Fibroblast of villous mesenchyme (primary cell): ENCODE measurements around the gene KIZ. TPM values are rescaled to one million over a fixed set of nuclear protein-coding genes. Genes with fewer than 3 reads are reported as not detected.

Source experiments
- DNase-seq: peaks from one replicate; pipeline ENCODE4 v3.0.0-alpha.2; 2010; ENCODE audit warnings: low read depth
- H3K4me3 ChIP-seq: 2 replicates; pipeline ENCODE4 v1.5.1; 2011; ENCODE audit warnings: low read depth, mild to moderate bottlenecking, low read length
- CTCF ChIP-seq: IDR thresholded peaks from 2 replicates; pipeline ENCODE4 v1.5.1; 2012; ENCODE audit warnings: low read depth, mild to moderate bottlenecking, low read length; ENCODE audit not compliant: insufficient read depth
- total RNA-seq: library from RNA; depleted of rRNA; stranded (reverse); fragments of >200 nt; gene quantifications from 2 replicates; pipeline ENCODE4 v1.2.3, GENCODE V29; 2012

Gene KIZ
- total RNA-seq, result 15.5 TPM in 2 replicates

- DNase-seq, result peak; percentile 96
- peak within 1 kb of the TSS; percentile 73 for H3K4me3 ChIP-seq
- peak; percentile 25 for TF ChIP-seq CTCF
Observed at GRCh38 chr20:21125849-21126580, at the start of gene KIZ. TSS of gene KIZ (plus strand) at chr20:21126082. CDS start at chr20:21126116, 34 bp downstream.

GRCh38 chr20:21077809-21078345 lies 48.0 kb upstream of the KIZ start:
- DNase-seq, result no peak
- H3K4me3 ChIP-seq, result no peak overlapping the region
- TF ChIP-seq CTCF, result no peak

GRCh38 chr20:21082584-21082983 lies 43.3 kb upstream of the KIZ start:
- no peak for DNase-seq
- no peak for TF ChIP-seq CTCF
- no peak overlapping the region for H3K4me3 ChIP-seq

- no peak for DNase-seq
- no peak for TF ChIP-seq CTCF
- H3K4me3 ChIP-seq, result no peak overlapping the region
Observed at GRCh38 chr20:21083825-21084325, 42.0 kb upstream of the KIZ start.

- no peak overlapping the region for H3K4me3 ChIP-seq
- TF ChIP-seq CTCF, result no peak
- DNase-seq, result no peak
Observed at GRCh38 chr20:21087862-21088540, 37.9 kb upstream of the KIZ start.

GRCh38 chr20:21089391-21089790 lies 36.5 kb upstream of the KIZ start:
- no peak for DNase-seq
- no peak overlapping the region for H3K4me3 ChIP-seq
- no peak for TF ChIP-seq CTCF
